Measurements from ENCODE around the gene CYREN. TPM values are rescaled to one million over a fixed set of nuclear protein-coding genes. Genes with fewer than 3 reads are reported as not detected.
A peak's percentile ranks its signal among the peaks of the same experiment; 100 is the strongest.

The CYREN gene
- total RNA-seq, 6 donors from 2014 or later: 27.3 to 119 (median 40.4) TPM

DNA sequence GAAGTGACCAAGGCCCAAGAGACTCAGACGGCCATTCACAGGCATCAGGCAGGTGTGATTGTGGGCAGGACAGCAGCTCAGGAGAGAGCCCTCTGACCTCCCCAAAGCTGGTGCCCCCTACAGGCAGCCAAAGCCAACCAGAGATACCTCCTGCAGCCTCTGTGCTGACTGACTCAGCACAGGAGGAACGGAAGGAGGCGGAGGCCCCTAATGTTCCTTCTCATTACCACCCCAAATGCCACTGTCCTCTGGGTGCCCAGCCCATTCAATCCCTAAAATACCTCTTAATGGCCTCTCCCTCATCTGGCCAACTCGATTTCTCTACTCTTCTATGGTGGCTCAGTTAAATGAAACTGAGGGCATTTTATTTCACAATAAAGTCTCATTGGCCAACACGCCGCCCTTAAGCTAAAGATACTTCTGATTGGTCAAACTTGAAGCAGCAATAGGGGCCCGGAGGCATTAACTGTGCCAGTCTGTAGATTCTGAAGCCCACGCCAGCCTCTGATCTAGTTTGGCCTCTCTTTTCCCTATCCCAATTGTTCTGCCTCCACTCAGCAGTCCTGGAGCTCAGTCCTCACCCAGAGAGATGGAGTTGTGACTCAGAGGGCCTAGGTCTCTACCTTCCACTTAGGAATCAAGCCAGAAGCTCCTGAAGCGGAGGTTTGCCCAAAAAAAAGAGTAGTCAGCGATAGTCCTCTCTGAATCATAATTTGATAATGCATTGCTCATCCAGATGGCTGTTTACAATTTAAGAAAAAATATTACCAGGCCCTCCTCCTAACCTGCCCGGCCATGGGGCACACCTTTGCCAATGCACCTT is 1.2 kb downstream of the CYREN start:
- H3K4me1 ChIP-seq: peaks cover 51 to 71% (median 61%) of the 10 kb centered on the region in 4 donors
- H3K4me3 ChIP-seq: peak overlapping the region; percentile 71 to 92 (median 84)
- H3K27me3 ChIP-seq: no peaks in the 10 kb centered on the region
- peaks cover 0 to 43% (median 31%) of the 10 kb centered on the region in 4 donors for H3K36me3 ChIP-seq
- TF ChIP-seq POLR2AphosphoS5 (IDR thresholded peaks at IDR 0.05): no peak
- TF ChIP-seq, protein P1, sequence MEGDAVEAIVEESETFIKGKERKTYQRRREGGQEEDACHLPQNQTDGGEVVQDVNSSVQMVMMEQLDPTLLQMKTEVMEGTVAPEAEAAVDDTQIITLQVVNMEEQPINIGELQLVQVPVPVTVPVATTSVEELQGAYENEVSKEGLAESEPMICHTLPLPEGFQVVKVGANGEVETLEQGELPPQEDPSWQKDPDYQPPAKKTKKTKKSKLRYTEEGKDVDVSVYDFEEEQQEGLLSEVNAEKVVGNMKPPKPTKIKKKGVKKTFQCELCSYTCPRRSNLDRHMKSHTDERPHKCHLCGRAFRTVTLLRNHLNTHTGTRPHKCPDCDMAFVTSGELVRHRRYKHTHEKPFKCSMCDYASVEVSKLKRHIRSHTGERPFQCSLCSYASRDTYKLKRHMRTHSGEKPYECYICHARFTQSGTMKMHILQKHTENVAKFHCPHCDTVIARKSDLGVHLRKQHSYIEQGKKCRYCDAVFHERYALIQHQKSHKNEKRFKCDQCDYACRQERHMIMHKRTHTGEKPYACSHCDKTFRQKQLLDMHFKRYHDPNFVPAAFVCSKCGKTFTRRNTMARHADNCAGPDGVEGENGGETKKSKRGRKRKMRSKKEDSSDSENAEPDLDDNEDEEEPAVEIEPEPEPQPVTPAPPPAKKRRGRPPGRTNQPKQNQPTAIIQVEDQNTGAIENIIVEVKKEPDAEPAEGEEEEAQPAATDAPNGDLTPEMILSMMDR (IDR thresholded peaks at IDR 0.05): peak in 4 of 6 experiments; percentile 15 to 44 (median 26)
- TF ChIP-seq POLR2A (IDR thresholded peaks at IDR 0.05): peak in 1 of 4 donors; percentile 33
- DNase-seq: peak in 1 of 2 donors; percentile 69
- 47 to 59% methylated on average over 11 of the region's 11 CpGs for WGBS, 2 donors
- no peak for ATAC-seq (ENCODE audit: low FRiP score in 2 of 2)
- H3K27ac ChIP-seq: peak overlapping the region; percentile 89 to 99 (median 98)
- no peaks in the 10 kb centered on the region for H3K9me3 ChIP-seq

DNA sequence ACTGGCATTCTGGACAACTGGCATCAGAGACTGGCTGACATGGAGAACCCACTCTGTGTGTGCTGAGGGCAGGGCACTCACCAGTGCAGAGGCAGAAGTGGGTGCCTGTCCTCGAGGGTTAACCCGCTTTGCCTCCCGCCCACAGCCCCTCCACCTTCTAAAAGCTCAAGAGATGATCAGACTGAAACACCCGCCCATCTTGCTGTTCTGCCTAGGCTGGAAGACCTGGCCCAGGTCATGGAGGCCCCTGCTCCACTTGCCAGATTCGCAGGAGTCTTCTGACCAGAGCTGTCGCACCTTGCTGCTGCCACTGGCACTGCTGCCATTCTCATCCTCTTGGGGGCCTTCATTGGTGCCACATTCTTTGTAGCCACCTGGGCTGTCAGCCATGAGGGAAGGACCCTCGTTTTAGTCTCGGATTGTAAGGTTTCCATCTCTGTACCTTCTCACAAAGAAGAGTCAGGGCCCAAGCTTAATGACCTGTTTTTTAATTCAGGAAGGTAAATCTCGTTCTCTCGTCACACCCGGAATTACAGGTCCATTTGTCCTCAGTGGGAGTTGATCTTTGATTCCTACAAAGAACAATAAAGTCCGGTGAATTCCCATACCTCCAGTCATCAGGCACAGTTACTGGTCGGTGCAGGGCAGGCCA is 1.9 kb downstream of the CYREN start:
- WGBS, 2 donors: 90 to 95% methylated on average over 12 to 13 of the region's 13 CpGs
- Histone ChIP-seq H3K36me3 (peaks cover 0 to 45% (median 32%) of the 10 kb centered on the region in 4 donors), H3K27ac (peak overlapping the region; percentile 89 to 99 (median 98)), H3K27me3 (no peaks in the 10 kb centered on the region), H3K9me3 (no peaks in the 10 kb centered on the region), H3K4me3 (peak overlapping the region in 1 of 4 donors; percentile 71), H3K4me1 (peaks cover 58 to 78% (median 69%) of the 10 kb centered on the region in 4 donors)
- TF ChIP-seq EP300 (IDR thresholded peaks at IDR 0.05): no peak
- TF ChIP-seq POLR2A (IDR thresholded peaks at IDR 0.05): no peak
- TF ChIP-seq, protein P1 (IDR thresholded peaks at IDR 0.05): no peak
- TF ChIP-seq POLR2AphosphoS5 (IDR thresholded peaks at IDR 0.05): no peak
- DNase-seq (no peak), ATAC-seq (ENCODE audit: low FRiP score in 2 of 2) (no peak)

DNA sequence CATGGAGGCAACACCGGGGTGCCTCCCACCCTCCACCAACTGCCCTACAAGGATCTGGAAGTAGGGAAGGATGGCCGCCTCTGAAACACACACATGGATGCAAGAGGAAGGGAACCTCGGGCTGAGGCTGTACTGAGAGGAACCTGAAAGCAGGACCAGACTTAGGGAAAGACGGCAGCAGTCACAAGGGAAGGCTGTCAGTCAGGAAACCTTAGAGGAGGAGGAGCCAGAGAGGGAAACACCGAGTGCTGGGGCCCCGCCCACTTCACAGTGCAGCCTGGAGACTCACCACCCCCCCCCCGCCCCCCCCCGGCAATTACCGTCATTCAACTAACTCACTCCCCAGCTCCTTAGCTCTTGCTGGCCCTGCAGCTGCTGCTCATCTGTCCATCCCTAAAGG is 2.5 kb downstream of the CYREN start:
- H3K4me1 ChIP-seq: peaks cover 59 to 81% (median 69%) of the 10 kb centered on the region in 4 donors

DNA sequence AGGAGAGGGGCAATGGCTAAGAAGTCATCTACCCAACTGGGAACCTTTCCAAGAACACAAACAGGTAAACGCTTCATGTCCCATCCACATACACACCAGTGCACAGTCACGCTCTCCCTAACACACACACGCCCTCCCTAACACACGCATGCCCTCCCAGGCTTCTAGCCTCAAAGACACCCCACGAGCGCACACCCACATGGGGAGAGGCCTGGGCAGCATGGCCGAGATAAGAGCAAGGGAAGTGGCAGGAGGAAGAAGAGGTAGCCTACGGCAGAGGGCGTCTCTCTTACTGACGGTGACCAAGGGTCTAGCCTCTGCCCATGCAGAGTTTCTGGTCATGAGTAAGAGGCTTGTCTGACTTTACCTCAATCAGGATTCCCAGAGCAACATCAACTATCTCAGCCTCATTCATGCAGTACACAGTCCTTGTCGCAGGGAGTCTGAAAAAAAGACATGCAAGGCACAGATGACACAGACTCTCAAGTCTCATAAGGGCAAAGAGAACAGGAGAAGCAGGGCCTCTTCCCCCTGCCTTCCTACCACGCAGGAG is 3.1 kb downstream of the CYREN start:
- Histone ChIP-seq H3K27ac (peak overlapping the region; percentile 89 to 99 (median 98)), H3K36me3 (peaks cover 0 to 45% (median 32%) of the 10 kb centered on the region in 4 donors), H3K4me3 (peak overlapping the region in 1 of 4 donors; percentile 17), H3K9me3 (no peaks in the 10 kb centered on the region), H3K27me3 (no peaks in the 10 kb centered on the region), H3K4me1 (peaks cover 59 to 81% (median 69%) of the 10 kb centered on the region in 4 donors)
- no peak for ATAC-seq (ENCODE audit: low FRiP score in 2 of 2)
- WGBS, 2 donors: 74 to 78% methylated on average over 10 to 12 of the region's 12 CpGs
- TF ChIP-seq EP300 (IDR thresholded peaks at IDR 0.05): no peak
- no peak for DNase-seq

More for the DNA sequence above, 2.5 kb downstream of the CYREN start:
- TF ChIP-seq POLR2A (IDR thresholded peaks at IDR 0.05): peak in 1 of 4 donors; percentile 27
- TF ChIP-seq POLR2AphosphoS5 (IDR thresholded peaks at IDR 0.05): no peak
- TF ChIP-seq, protein P1 (IDR thresholded peaks at IDR 0.05): no peak
- TF ChIP-seq EP300 (IDR thresholded peaks at IDR 0.05): no peak
- peak in 1 of 2 donors; percentile 77 for DNase-seq
- peaks cover 0 to 45% (median 32%) of the 10 kb centered on the region in 4 donors for H3K36me3 ChIP-seq
- WGBS, 2 donors: 36 to 53% methylated on average over 5 to 9 of the region's 9 CpGs
- no peak for ATAC-seq (ENCODE audit: low FRiP score in 2 of 2)
- H3K27me3 ChIP-seq: no peaks in the 10 kb centered on the region
- H3K9me3 ChIP-seq: no peaks in the 10 kb centered on the region
- peak overlapping the region; percentile 89 to 99 (median 98) for H3K27ac ChIP-seq
- H3K4me3 ChIP-seq: peak overlapping the region in 1 of 4 donors; percentile 17

Measured in upper lobe of left lung (tissue), 6 donors.